IMR-90 (cell line): ENCODE data around the gene ANKRD6. TPM values are rescaled to one million over a fixed set of nuclear protein-coding genes. Genes with fewer than 3 reads are reported as not detected.

Source experiments
- ATAC-seq: fragments of 200-7000 bp; cut with Tn5 transposase; 2 replicates; pipeline ENCODE4 v1.9.1; 2020; ENCODE audit warnings: low read depth, mild to moderate bottlenecking, moderate library complexity
- BruUV-seq: library from RNA; stranded (reverse); fragments of 400-500 nt; replicated peaks from 2 replicates; lab custom pipeline; 2021; lab: Mats Ljungman, UMichigan
- CTCF ChIA-PET: fragments of 300-600 bp; formaldehyde crosslinking; extraction: SDS; loops from one replicate; lab custom pipeline; 2021; ENCODE audit warnings: antibody characterized with exemption; lab: Yijun Ruan, JAX
- POLR2A ChIA-PET: fragments of 300-600 bp; sonication (Branson Sonifier 250); formaldehyde crosslinking; loops from one replicate; lab custom pipeline; 2022; ENCODE audit warnings: antibody characterized with exemption; ENCODE audit not compliant: unreplicated experiment; lab: Charles Lee
- DNase-seq: peaks from one replicate; pipeline ENCODE4 v3.0.0; 2013
- H2AFZ ChIP-seq: replicated peaks from 2 replicates; pipeline ENCODE3; 2013; ENCODE audit warnings: low read length, mild to moderate bottlenecking; ENCODE audit not compliant: poor library complexity
- H2AK5ac ChIP-seq: 2 replicates; pipeline ENCODE4 v1.6.1; 2013; ENCODE audit warnings: low read depth, low read length, inconsistent platforms
- H2AK9ac ChIP-seq: replicated peaks from 2 replicates; pipeline ENCODE3; 2013; ENCODE audit warnings: mild to moderate bottlenecking, low read depth, low read length, moderate library complexity; ENCODE audit not compliant: poor library complexity
- H2BK120ac ChIP-seq: 2 replicates; pipeline ENCODE4 v1.6.1; 2013; ENCODE audit warnings: low read depth, low read length, inconsistent platforms
- H2BK15ac ChIP-seq: 3 replicates; pipeline ENCODE4 v1.6.1; 2013; ENCODE audit warnings: low read depth, low read length, inconsistent platforms
- H2BK20ac ChIP-seq: 2 replicates; pipeline ENCODE4 v1.6.1; 2013; ENCODE audit warnings: low read depth, mild to moderate bottlenecking, inconsistent platforms, low read length, moderate library complexity
- H2BK5ac ChIP-seq: 2 replicates; pipeline ENCODE4 v1.6.1; 2013; ENCODE audit warnings: mild to moderate bottlenecking, low read depth, low read length, inconsistent platforms; ENCODE audit not compliant: poor library complexity, severe bottlenecking
- H3K14ac ChIP-seq: replicated peaks from 2 replicates; pipeline ENCODE4 v1.6.1; 2013; ENCODE audit warnings: low read depth, low read length, inconsistent platforms
- H3K18ac ChIP-seq: 2 replicates; pipeline ENCODE4 v1.6.1; 2013; ENCODE audit warnings: low read depth, low read length, control low read depth
- H3K23ac ChIP-seq: 2 replicates; pipeline ENCODE4 v1.6.1; 2013; ENCODE audit warnings: low read depth, low read length, inconsistent platforms
- H3K27ac ChIP-seq: 2 replicates; pipeline ENCODE4 v1.5.1; 2013; ENCODE audit warnings: mild to moderate bottlenecking, control low read depth, low read length; ENCODE audit not compliant: insufficient read depth
- H3K27me3 ChIP-seq: 2 replicates; pipeline ENCODE4 v1.6.1; 2013; ENCODE audit warnings: low read length; ENCODE audit not compliant: control insufficient read depth, insufficient read depth
- H3K36me3 ChIP-seq: 2 replicates; pipeline ENCODE4 v1.6.1; 2013; ENCODE audit warnings: low read length, mixed read lengths; ENCODE audit not compliant: control insufficient read depth, insufficient read depth
- H3K4ac ChIP-seq: 2 replicates; pipeline ENCODE4 v1.6.1; 2013; ENCODE audit warnings: low read depth, low read length, inconsistent platforms
- H3K4me1 ChIP-seq: 2 replicates; pipeline ENCODE4 v1.6.1; 2013; ENCODE audit warnings: low read length, mixed read lengths; ENCODE audit not compliant: control insufficient read depth, insufficient read depth
- H3K4me2 ChIP-seq: 2 replicates; pipeline ENCODE4 v1.6.1; 2013; ENCODE audit warnings: low read depth, mild to moderate bottlenecking, control low read depth, low read length, moderate library complexity
- H3K4me3 ChIP-seq: 2 replicates; pipeline ENCODE4 v1.5.1; 2013; ENCODE audit warnings: low read depth, mild to moderate bottlenecking, control low read depth, low read length, moderate library complexity; ENCODE audit not compliant: insufficient read depth
- H3K56ac ChIP-seq: 2 replicates; pipeline ENCODE4 v1.6.1; 2013; ENCODE audit warnings: low read length, inconsistent platforms; ENCODE audit not compliant: insufficient read depth; ENCODE audit errors: extremely low read depth
- H3K79me1 ChIP-seq, 2 experiments: 2 replicates each; pipeline ENCODE4 v1.6.1; 2013; ENCODE audit warnings: low read length in 2 of 2, inconsistent platforms in 1 of 2, low read depth in 1 of 2
- H3K9ac ChIP-seq: 2 replicates; pipeline ENCODE4 v1.6.1; 2013; ENCODE audit warnings: low read depth, low read length, control low read depth
- H3K9me1 ChIP-seq: 2 replicates; pipeline ENCODE4 v1.6.1; 2013; ENCODE audit warnings: low read length, inconsistent platforms; ENCODE audit not compliant: insufficient read depth
- H3K9me3 ChIP-seq: 2 replicates; pipeline ENCODE4 v1.6.1; 2013; ENCODE audit warnings: low read length; ENCODE audit not compliant: control insufficient read depth, insufficient read depth
- H4K20me1 ChIP-seq: 2 replicates; pipeline ENCODE4 v1.6.1; 2013; ENCODE audit warnings: low read length, inconsistent platforms; ENCODE audit not compliant: insufficient read depth
- H4K5ac ChIP-seq: 2 replicates; pipeline ENCODE4 v1.6.1; 2013; ENCODE audit warnings: mild to moderate bottlenecking, low read depth, low read length, control low read depth
- H4K8ac ChIP-seq, 2 experiments: 2 replicates each; pipeline ENCODE4 v1.6.1; 2013; ENCODE audit warnings: low read depth in 2 of 2, low read length in 2 of 2, control low read depth in 1 of 2, inconsistent platforms in 1 of 2
- H4K91ac ChIP-seq: 2 replicates; pipeline ENCODE4 v1.6.1; 2013; ENCODE audit warnings: low read depth, low read length, inconsistent platforms; ENCODE audit not compliant: insufficient read depth
- BHLHE40 ChIP-seq: fragments of 150-350 bp; IDR thresholded peaks from 2 replicates; pipeline ENCODE4 v1.6.1; 2016; ENCODE audit warnings: mild to moderate bottlenecking, low read depth, low read length
- CEBPB ChIP-seq: IDR thresholded peaks from 2 replicates; pipeline ENCODE4 v1.6.1; 2012; ENCODE audit warnings: low read depth, low read length, improper control_type of control experiment
- CHD1 ChIP-seq: IDR thresholded peaks from 2 replicates; pipeline ENCODE4 v1.6.1; 2012; ENCODE audit warnings: low read depth, low read length, improper control_type of control experiment
- ELK1 ChIP-seq: fragments of 150-350 bp; IDR thresholded peaks from 2 replicates; pipeline ENCODE4 v1.6.1; 2016; ENCODE audit warnings: low read depth, mild to moderate bottlenecking, low read length, moderate library complexity, borderline replicate concordance
- FOS ChIP-seq: fragments of 150-350 bp; IDR thresholded peaks from 2 replicates; pipeline ENCODE4 v1.6.1; 2016; ENCODE audit warnings: low read depth, low read length
- MXI1 ChIP-seq: IDR thresholded peaks from 2 replicates; pipeline ENCODE4 v1.6.1; 2012; ENCODE audit warnings: low read depth, mild to moderate bottlenecking, low read length, moderate library complexity, borderline replicate concordance
- POLR2A ChIP-seq: IDR thresholded peaks from 2 replicates; pipeline ENCODE4 v1.6.1; 2012; ENCODE audit warnings: mild to moderate bottlenecking, low read depth, low read length
- RAD21 ChIP-seq: IDR thresholded peaks from 2 replicates; pipeline ENCODE4 v1.6.1; 2012; ENCODE audit warnings: low read length, improper control_type of control experiment
- SMC3 ChIP-seq: fragments of 150-350 bp; IDR thresholded peaks from 2 replicates; pipeline ENCODE4 v1.6.1; 2016; ENCODE audit warnings: low read depth, mild to moderate bottlenecking, antibody characterized with exemption, low read length, moderate library complexity
- USF2 ChIP-seq: fragments of 150-350 bp; IDR thresholded peaks from 2 replicates; pipeline ENCODE4 v1.6.1; 2017; ENCODE audit warnings: mild to moderate bottlenecking, antibody characterized with exemption, low read length, low read depth
- WGBS, 2 experiments: methylation state at CpG; one replicate each; pipeline versions ENCODE4 v1.1.5 to v1.1.7; 2013; ENCODE audit warnings: missing lambda C conversion rate in 2 of 2; ENCODE audit not compliant: insufficient read length in 1 of 2; ENCODE audit errors: extremely low coverage in 2 of 2; 5-methylcytosine and 5-hydroxymethylcytosine counted together
- dilution Hi-C: fragments of 300-500 bp; cut with HindIII; formaldehyde crosslinking; loops from one replicate; pipeline ENCODE4 v1.14.3; 2018; ENCODE audit warnings: low sequenced_read_pairs; ENCODE audit not compliant: unreplicated experiment
- in situ Hi-C: fragments of 300-500 bp; cut with MboI; formaldehyde crosslinking; loops from 3 replicates; pipeline ENCODE4 v1.14.3; 2019; ENCODE audit warnings: low sequenced_read_pairs, inconsistent platforms, mixed read lengths
- intact Hi-C: fragments of 100-400 bp; cut with micrococcal nuclease; formaldehyde crosslinking; loops from 2 replicates; pipeline ENCODE4 v1.10.0; 2022
- polyA plus RNA-seq, 3 experiments: library from polyadenylated mRNA; depleted of rRNA; stranded (reverse); fragments of >200 nt; gene quantifications; 2 replicates each; pipeline ENCODE4 v1.2.3, GENCODE V29; 2012; ENCODE audit warnings: low replicate concordance in 1 of 3
- total RNA-seq: library from RNA; depleted of rRNA; stranded (reverse); fragments of >200 nt; gene quantifications from 2 replicates; pipeline ENCODE4 v1.2.3, GENCODE V29; 2012

ANKRD6 gene
- total and polyA plus RNA-seq, 2 of the 4 experiments (the other 2 are of a cell fraction): 0.12 to 0.18 TPM

- WGBS, 2 experiments: no CpG with 5 or more reads among the region's 10 CpGs
Observed at GRCh38 chr6:89410231-89410761, 22.7 kb upstream of the ANKRD6 start.

More at GRCh38 chr6:89410231-89410761, 22.7 kb upstream of the ANKRD6 start:
- Histone ChIP-seq H3K9me1 (no peaks in the 10 kb centered on the region), H4K8ac (no peak overlapping the region), H3K9ac (no peak overlapping the region), H4K91ac (no peak overlapping the region), H4K20me1 (no peaks in the 10 kb centered on the region), H2AK5ac (no peak overlapping the region), H3K4me3 (no peak overlapping the region), H2BK120ac (no peak overlapping the region), H3K18ac (no peak overlapping the region), H3K4me2 (no peak overlapping the region), H3K4me1 (no peaks in the 10 kb centered on the region), H3K36me3 (no peaks in the 10 kb centered on the region), H3K56ac (no peak overlapping the region), H3K27me3 (peaks cover 67% of the 10 kb centered on the region), H3K9me3 (no peaks in the 10 kb centered on the region), H3K23ac (no peak overlapping the region), H2AK9ac (no peak overlapping the region), H2AFZ (no peak overlapping the region), H2BK5ac (no peak overlapping the region), H3K27ac (no peak overlapping the region), H2BK20ac (no peak overlapping the region), H4K5ac (no peak overlapping the region), H3K79me1 (no peaks in the 10 kb centered on the region), H3K4ac (no peak overlapping the region), H2BK15ac (no peak overlapping the region), H3K14ac (no peak overlapping the region)
- in situ Hi-C loops (no loop called here), dilution Hi-C loops (no loop called here), intact Hi-C loops (no loop called here)
- TF ChIP-seq BHLHE40 (no peak), POLR2A (no peak), ELK1 (no peak), SMC3 (no peak), RAD21 (no peak), CHD1 (no peak), FOS (no peak), MXI1 (no peak), CEBPB (no peak), USF2 (no peak)
- no TSS peak for BruUV-seq
- no peak for ATAC-seq
- POLR2A ChIA-PET: no interaction called here
- CTCF ChIA-PET: no interaction called here
- DNase-seq: no peak
